GM21367 (cell line): ENCODE data around the gene DOCK4.

Source experiments
- ATAC-seq: cut with Tn5 transposase; IDR thresholded peaks from one replicate; pipeline ENCODE4 v1.9.1; 2021; ENCODE audit not compliant: unreplicated experiment

DOCK4 gene

GRCh38 chr7:111743244-111743847 is 462.9 kb downstream of the DOCK4 start:
- ATAC-seq = no peak

GRCh38 chr7:111741811-111742240 is 464.4 kb downstream of the DOCK4 start:
- ATAC-seq = peak; percentile 93

- ATAC-seq = no peak
Observed at GRCh38 chr7:111740942-111741341, 465.3 kb downstream of the DOCK4 start.

GRCh38 chr7:111736552-111736874 is 469.7 kb downstream of the DOCK4 start:
- no peak for ATAC-seq

- no peak for ATAC-seq
Observed at GRCh38 chr7:111735661-111736551, 470.3 kb downstream of the DOCK4 start.

- ATAC-seq = no peak
Observed at GRCh38 chr7:111734954-111735660, 471.1 kb downstream of the DOCK4 start.

- ATAC-seq = no peak
Observed at GRCh38 chr7:111732923-111733322, 473.3 kb downstream of the DOCK4 start.

GRCh38 chr7:111730476-111731300 is 475.5 kb downstream of the DOCK4 start:
- ATAC-seq = peak; percentile 88

GRCh38 chr7:111730057-111730456 is 476.1 kb downstream of the DOCK4 start:
- ATAC-seq = no peak

- ATAC-seq = no peak
Observed at GRCh38 chr7:111729483-111729882, 476.7 kb downstream of the DOCK4 start.

GRCh38 chr7:111728635-111728995 is 477.6 kb downstream of the DOCK4 start:
- no peak for ATAC-seq

GRCh38 chr7:111727905-111728634 is 478.1 kb downstream of the DOCK4 start:
- no peak for ATAC-seq

- ATAC-seq = no peak
Observed at GRCh38 chr7:111718886-111719285, 487.3 kb downstream of the DOCK4 start.

- no peak for ATAC-seq
Observed at GRCh38 chr7:111711426-111712065, 494.7 kb downstream of the DOCK4 start.

GRCh38 chr7:111710839-111711380 is 495.3 kb downstream of the DOCK4 start:
- ATAC-seq = no peak

- no peak for ATAC-seq
Observed at GRCh38 chr7:111708072-111708471, 498.1 kb downstream of the DOCK4 start.

GRCh38 chr7:111705807-111706206 is 500.4 kb downstream of the DOCK4 start:
- ATAC-seq = no peak

- ATAC-seq = no peak
Observed at GRCh38 chr7:111697771-111698170, 508.4 kb downstream of the DOCK4 start.

GRCh38 chr7:111694376-111694775 is 511.8 kb downstream of the DOCK4 start:
- no peak for ATAC-seq
